Activated gamma-delta T cell treated with anti-CD3 and anti-CD28 coated beads, Interleukin-2, amount 50 U/mL, for 16 hours (primary cell): ENCODE data around the gene ZNF608.

Experiments used
- DNase-seq: peaks from one replicate; pipeline ENCODE4 v3.0.0-alpha.2; 2020; ENCODE audit warnings: low read depth

The ZNF608 gene

GRCh38 chr5:124719113-124719967 lies 27.1 kb downstream of the ZNF608 start:
- no peak for DNase-seq

- no peak for DNase-seq
Measured at GRCh38 chr5:124718380-124718789, 28.1 kb downstream of the ZNF608 start.

- DNase-seq: no peak
Measured at GRCh38 chr5:124716169-124716568, 30.3 kb downstream of the ZNF608 start.

GRCh38 chr5:124714910-124715309 lies 31.5 kb downstream of the ZNF608 start:
- DNase-seq: no peak

GRCh38 chr5:124713595-124713994 lies 32.8 kb downstream of the ZNF608 start:
- no peak for DNase-seq

- no peak for DNase-seq
Measured at GRCh38 chr5:124712731-124713305, 33.6 kb downstream of the ZNF608 start.

GRCh38 chr5:124708086-124708485 lies 38.4 kb downstream of the ZNF608 start:
- DNase-seq: no peak

DNA sequence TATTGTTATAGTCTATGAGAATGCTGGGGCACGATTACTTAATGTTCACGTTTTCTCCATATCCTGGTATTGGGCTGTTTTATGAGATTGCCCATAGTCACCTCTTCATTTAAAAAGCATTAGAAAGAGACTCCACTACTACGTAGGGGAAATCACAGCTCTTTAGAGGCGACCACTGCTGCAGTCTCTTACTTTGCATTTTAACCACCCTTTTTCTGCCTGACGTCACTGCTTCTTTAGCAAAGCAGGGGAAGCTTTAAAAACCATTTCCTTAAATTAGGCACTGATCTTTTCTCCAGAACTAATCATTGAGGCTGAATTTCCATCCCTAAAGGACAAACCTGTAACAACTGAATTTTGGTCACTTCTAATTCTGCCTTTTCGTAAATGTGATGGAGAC lies 38.9 kb downstream of the ZNF608 start:
- DNase-seq: no peak

DNA sequence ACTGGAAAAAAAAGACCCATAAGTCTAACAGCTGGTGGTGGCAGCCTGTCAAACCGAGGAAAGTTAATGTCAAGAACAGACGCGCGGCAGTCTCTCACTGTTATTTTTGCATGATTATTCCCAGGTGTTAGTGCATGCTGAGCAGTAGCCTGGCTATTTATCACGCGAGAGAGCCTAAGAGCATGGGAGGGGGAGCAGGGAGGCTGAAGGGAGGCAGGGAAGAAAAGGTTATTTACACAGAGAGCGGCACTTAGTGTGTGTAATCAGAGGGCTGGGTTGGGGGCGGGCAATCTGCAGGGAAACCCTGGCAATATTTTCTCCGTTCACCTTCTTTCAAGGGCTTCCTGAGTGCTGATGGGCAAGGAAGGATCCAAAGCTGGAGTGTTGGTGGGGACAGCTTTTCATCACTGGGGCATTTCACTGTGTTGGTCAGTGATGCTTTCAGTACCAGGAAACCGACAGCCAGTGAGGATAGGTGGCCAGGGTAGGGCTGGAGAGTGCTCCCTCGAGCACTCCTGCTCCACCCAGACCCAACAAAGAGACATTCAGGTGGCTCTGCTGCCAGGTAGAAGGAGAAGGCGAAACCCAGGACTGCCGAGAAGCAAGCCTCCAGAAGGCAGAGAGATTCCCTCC lies 39.6 kb downstream of the ZNF608 start:
- no peak for DNase-seq

- DNase-seq: no peak
Measured at GRCh38 chr5:124706051-124706450, 40.4 kb downstream of the ZNF608 start.

DNA sequence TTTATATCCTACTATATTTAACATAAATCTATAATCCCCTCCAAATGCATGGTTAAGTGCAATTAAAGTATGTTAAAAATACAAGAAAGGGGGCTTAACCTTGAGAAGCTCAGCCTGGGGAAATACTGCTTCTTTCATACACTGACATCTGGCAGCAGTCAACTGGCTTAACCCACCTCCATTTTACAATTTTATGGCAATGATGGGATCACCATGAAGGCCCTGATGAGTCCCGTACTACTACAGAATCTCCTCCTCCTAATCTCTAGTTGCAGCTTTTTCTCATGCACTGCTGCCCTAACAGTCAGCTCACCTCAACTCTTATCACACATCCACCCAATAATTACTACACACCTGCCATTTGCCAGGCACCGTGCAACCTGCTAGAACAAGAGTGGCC lies 40.9 kb downstream of the ZNF608 start:
- DNase-seq: no peak

DNA sequence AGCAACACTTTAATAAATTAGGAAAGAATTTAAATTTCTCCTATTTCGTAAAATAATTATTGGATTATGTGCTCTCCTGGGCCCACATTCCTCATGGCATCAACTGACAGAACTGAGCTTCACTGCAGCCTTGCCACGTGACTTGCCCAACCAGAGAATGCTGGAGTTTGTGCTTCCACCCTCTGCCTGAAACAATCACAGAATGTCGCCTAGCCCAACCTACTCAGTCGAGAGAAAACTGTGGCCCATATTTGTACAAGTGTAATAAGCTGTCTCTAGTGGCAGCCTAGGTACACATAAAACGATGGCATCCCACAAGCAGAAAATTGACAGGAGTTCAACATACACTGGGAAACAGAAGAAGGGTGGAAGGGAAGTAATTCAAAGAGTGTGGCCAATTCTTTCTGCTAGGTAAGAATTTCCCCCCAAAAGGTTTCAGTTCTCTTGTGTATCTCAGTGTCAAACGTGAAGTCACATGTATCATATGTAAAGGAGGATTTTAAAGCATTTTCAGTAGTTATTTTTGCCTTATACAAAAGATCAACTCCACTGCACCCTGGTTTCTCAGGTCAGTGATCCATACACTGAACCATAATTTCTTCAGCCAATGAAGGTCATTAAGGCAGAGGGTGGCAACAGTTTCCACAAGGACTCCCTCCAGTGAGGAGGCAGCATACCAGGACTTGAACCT lies 41.7 kb downstream of the ZNF608 start:
- DNase-seq: no peak

DNA sequence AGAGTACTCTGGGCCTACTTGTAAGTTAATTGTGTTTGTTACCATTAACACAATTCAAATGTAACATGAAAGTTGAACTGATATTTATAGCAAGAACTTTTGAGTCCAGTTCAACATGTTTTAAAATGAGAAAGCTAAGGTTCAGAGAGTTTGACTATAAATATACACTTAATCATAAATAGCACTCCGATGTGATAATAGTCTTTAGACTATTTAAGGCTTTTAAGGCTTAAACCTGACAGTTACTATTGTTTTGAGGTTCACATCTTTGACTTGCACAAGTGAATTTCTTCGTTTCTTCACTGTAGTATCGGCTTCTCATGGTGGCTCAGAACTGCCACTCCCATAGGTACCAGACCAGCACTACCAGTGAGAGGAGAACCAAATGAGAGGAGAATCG lies 42.4 kb downstream of the ZNF608 start:
- DNase-seq: no peak

DNA sequence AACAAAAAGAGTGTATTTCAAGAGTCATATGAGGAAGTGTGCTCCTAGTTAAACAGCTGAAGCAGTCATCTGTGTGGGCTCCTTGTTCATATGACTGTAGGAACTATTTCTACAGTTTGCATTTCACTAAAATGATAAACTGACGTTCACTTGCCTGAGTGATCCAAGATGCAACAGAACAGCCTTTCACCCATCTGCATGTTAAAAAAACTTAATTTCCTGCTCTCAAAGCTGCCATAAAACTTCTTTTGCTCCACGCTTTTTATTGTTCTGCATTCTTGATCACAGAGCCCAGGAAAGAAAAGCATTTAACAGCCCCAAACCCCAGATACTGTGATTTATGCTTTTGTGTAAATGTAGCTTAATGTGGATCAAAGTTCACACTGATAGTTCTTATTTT lies 43.9 kb downstream of the ZNF608 start:
- DNase-seq: no peak

GRCh38 chr5:124701873-124702425 lies 44.5 kb downstream of the ZNF608 start:
- no peak for DNase-seq

- no peak for DNase-seq
Measured at GRCh38 chr5:124701016-124701415, 45.4 kb downstream of the ZNF608 start.

DNA sequence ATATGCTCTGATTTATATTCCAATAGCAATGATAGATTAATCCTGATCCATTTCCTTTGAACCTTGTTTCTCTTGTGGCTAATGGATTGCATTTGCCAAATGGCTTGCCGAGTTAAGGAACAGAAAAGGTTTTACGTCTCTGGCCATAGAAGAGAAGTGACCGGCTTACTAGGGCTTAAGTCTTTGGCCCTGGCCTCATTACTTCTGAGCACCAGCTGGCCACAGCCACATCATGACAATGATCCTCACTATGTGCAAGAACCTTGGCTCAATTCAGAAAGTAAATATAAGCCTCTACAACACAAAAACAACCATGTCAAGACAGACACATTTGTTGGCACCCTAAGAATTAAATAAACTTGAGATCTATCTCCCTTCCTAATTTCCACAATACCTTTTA lies 46.1 kb downstream of the ZNF608 start:
- DNase-seq: no peak

- DNase-seq: no peak
Measured at GRCh38 chr5:124698770-124699169, 47.7 kb downstream of the ZNF608 start.

DNA sequence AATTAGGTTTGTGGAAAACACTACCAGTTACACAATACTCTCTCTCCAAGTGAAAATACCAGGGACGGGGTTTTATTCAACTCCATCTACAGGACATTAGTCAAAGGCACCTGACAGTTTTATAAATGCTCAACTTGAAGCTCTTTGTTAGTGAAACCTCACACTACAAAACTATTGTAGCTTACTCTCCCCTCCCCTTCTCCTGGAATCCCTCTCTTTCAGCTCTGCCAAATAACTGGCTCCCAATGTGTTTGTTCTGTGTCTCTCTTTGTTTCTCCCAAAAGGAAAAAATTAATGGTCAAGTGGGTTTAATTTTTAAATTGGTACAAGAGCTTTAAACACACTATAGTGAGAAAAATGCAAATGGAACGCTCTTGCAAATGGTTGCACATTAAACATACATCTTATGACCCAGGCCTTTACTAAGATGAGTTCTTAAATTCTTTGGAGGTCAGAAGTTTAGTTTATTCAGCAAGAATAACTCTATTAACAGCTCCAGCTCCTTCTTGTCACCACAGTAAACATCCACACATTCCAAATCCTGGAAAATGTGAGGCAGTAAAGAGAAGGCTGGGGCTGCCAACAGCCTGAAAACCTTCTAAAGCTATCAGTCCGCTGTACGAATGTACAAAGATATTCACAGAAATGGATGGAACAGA lies 48.4 kb downstream of the ZNF608 start:
- no peak for DNase-seq

DNA sequence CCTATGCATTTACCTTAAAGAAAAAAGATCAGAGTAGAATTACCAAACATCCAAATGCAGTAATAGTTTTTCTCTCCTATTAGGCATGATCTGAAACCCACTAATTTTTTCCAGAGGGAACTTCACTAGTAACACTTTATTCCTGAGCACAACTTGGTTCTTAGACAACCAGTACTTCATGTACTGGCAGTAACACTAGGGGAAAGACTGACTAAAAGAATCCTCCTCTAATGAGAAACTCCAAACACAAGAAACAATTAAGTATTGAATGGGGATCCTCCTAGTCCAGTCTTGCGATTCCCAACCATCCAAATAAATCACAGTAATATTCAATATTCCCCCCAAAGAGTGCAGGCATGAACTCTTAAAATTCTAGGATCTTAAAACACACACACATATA lies 48.9 kb downstream of the ZNF608 start:
- DNase-seq: no peak

DNA sequence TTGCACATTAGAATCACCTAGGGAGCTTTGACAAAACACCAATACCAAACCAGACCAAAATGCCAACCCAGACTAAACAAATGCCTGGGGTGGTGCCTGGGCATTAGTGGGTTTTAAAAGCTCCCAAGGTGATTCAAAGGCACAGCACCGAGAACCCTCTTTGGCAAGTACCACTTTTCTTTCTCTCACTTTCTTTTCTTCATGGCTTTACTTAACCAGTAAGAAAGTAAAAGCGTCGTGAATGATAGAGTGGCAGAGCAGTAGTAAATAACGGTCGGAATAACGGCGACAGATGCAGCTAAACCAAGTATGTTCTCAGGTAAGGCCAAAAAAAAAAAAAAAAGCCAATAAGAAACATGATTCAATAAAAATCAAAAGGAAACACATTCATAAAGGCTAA lies 49.5 kb downstream of the ZNF608 start:
- DNase-seq: no peak
